GM10248 (cell line): Measurements from ENCODE around the gene AGFG2.

ENCODE experiments used
- CTCF ChIA-PET: fragments of 300-600 bp; sonication (Branson Sonifier 250); formaldehyde crosslinking; extraction: SDS; loops from one replicate; lab custom pipeline; 2021; ENCODE audit warnings: antibody characterized with exemption; lab: Yijun Ruan, JAX
- POLR2A ChIA-PET: fragments of 350-650 bp; sonication (Branson Sonifier 250); formaldehyde crosslinking; extraction: SDS; loops from one replicate; lab custom pipeline; 2020; ENCODE audit warnings: antibody characterized with exemption; lab: Yijun Ruan, JAX
- DNase-seq: peaks from one replicate; pipeline ENCODE4 v3.0.0; 2012; ENCODE audit errors: extremely low spot score
- CTCF ChIP-seq: IDR thresholded peaks from 2 replicates; pipeline ENCODE4 v1.5.1; 2012; ENCODE audit warnings: mild to moderate bottlenecking, low read depth; ENCODE audit errors: extremely low read depth, missing control alignments, control extremely low read depth

The AGFG2 gene

GRCh38 chr7:100590077-100590737 lies 51.2 kb downstream of the AGFG2 start:
- ChIA-PET CTCF (interaction anchor here (0.9 to 4.4 kb wide), 7 partner anchors 12 to 677 kb away, joined by 3 to 21 read pairs (median 16); partner anchors contain the start of genes PCOLCE and POP7), POLR2A (no interaction called here)
- DNase-seq: no peak

GRCh38 chr7:100591596-100591995 lies 52.6 kb downstream of the AGFG2 start:
- TF ChIP-seq CTCF: no peak
- ChIA-PET CTCF (interaction anchor here (0.8 to 4.0 kb wide), 3 partner anchors 11 to 261 kb away, joined by 3 to 21 read pairs (median 3); partner anchors contain the start of genes PCOLCE and SLC12A9), POLR2A (no interaction called here)
- no peak for DNase-seq

More at GRCh38 chr7:100590077-100590737, 51.2 kb downstream of the AGFG2 start:
- no peak for TF ChIP-seq CTCF

GRCh38 chr7:100595188-100595587 lies 56.2 kb downstream of the AGFG2 start:
- no peak for DNase-seq
- ChIA-PET CTCF (interaction anchor here (1.8 to 2.1 kb wide), 2 partner anchors 22 to 31 kb away, joined by 4 to 5 read pairs; no protein-coding TSS in a partner anchor), POLR2A (no interaction called here)
- no peak for TF ChIP-seq CTCF

GRCh38 chr7:100598425-100598824 lies 59.4 kb downstream of the AGFG2 start:
- CTCF ChIA-PET: interaction anchor here (1.1 to 2.7 kb wide), 3 partner anchors 10 to 35 kb away, joined by 3 to 8 read pairs (median 5); partner anchors contain the start of genes FBXO24 and LRCH4

GRCh38 chr7:100599911-100600729 lies 61.1 kb downstream of the AGFG2 start:
- no peak for TF ChIP-seq CTCF
- DNase-seq: no peak
- CTCF ChIA-PET: interaction anchor here (1.2 to 2.7 kb wide), 2 partner anchors 13 to 14 kb away, joined by 3 to 8 read pairs; partner anchors contain the start of genes FBXO24 and LRCH4
- POLR2A ChIA-PET: no interaction called here

More at GRCh38 chr7:100598425-100598824, 59.4 kb downstream of the AGFG2 start:
- no peak for TF ChIP-seq CTCF
- DNase-seq: no peak
- POLR2A ChIA-PET: no interaction called here

GRCh38 chr7:100600730-100601038 lies 61.7 kb downstream of the AGFG2 start:
- ChIA-PET POLR2A (no interaction called here), CTCF (interaction anchor here (1.2 to 3.5 kb wide), 3 partner anchors 11 to 13 kb away, joined by 3 to 21 read pairs (median 3); partner anchors contain the start of gene MOSPD3)
- no peak for DNase-seq
- TF ChIP-seq CTCF: no peak
